Small intestine (tissue), 7 donors: ENCODE data around the gene KCNIP1. TPM values are rescaled to one million over a fixed set of nuclear protein-coding genes. Genes with fewer than 3 reads are reported as not detected.

Experiments
- DNase-seq, 2 donors: peaks; one replicate each; pipeline versions ENCODE4 v3.0.0 to v3.0.0-alpha.2; 2013
- FAIRE-seq: peaks from 2 replicates; lab custom pipeline; 2012; peaks lifted over from hg19 to GRCh38; lab: Jason Lieb, UNC
- H3K27ac ChIP-seq, 3 donors: one replicate each; pipeline ENCODE4 v1.5.1; 2013; ENCODE audit warnings: low read length in 2 of 3, mild to moderate bottlenecking in 2 of 3, control low read depth in 1 of 3, inconsistent platforms in 1 of 3, low read depth in 1 of 3, moderate library complexity in 1 of 3
- H3K27me3 ChIP-seq, 3 donors: one replicate each; pipeline ENCODE4 v1.6.1; 2013; ENCODE audit warnings: low read length in 3 of 3, inconsistent platforms in 1 of 3; ENCODE audit not compliant: control insufficient read depth in 3 of 3, insufficient read depth in 3 of 3
- H3K36me3 ChIP-seq, 3 donors: one replicate each; pipeline ENCODE4 v1.6.1; 2013; ENCODE audit warnings: low read length in 3 of 3, inconsistent platforms in 1 of 3, low read depth in 1 of 3, mild to moderate bottlenecking in 1 of 3, moderate library complexity in 1 of 3; ENCODE audit not compliant: control insufficient read depth in 3 of 3, insufficient read depth in 2 of 3
- H3K4me1 ChIP-seq, 3 donors: one replicate each; pipeline ENCODE4 v1.6.1; 2013; ENCODE audit warnings: low read length in 2 of 3, inconsistent platforms in 1 of 3, low read depth in 1 of 3, mild to moderate bottlenecking in 1 of 3, moderate library complexity in 1 of 3; ENCODE audit not compliant: control insufficient read depth in 3 of 3, insufficient read depth in 2 of 3
- H3K4me3 ChIP-seq, 3 donors: one replicate each; pipeline ENCODE4 v1.5.1; 2013; ENCODE audit warnings: low read length in 3 of 3, control low read depth in 1 of 3, inconsistent platforms in 1 of 3, low read depth in 1 of 3, mild to moderate bottlenecking in 1 of 3, moderate library complexity in 1 of 3
- H3K9me3 ChIP-seq, 2 donors: one replicate each; pipeline ENCODE4 v1.6.1; 2013; ENCODE audit warnings: low read depth in 1 of 2, low read length in 1 of 2; ENCODE audit not compliant: control insufficient read depth in 2 of 2, insufficient read depth in 1 of 2
- WGBS, 3 donors: extraction: QIAGEN DNeasy Blood & Tissue Kit; methylation state at CpG; one replicate each; pipeline ENCODE4 v1.1.7; 2013; 5-methylcytosine and 5-hydroxymethylcytosine counted together
- polyA plus RNA-seq, 4 donors: library from polyadenylated mRNA; stranded (reverse) in 3 of 4; unstranded in 1 of 4; fragments of 200-250 nt in 3 of 4; fragments of 120-200 nt in 1 of 4; gene quantifications; one replicate each; pipeline versions ENCODE4 v1.2.1 to v1.2.3, GENCODE V29; 2013
- donor health status: healthy with polysubstance abuse.
- donor health status: control.
- donor health status: control.
- donor health status: Bipolar disorder and iron deficiency.
- donor health status: healthy.

Gene KCNIP1
- polyA plus RNA-seq, 4 donors = 0.21 to 1.0 TPM; not detected in 2

- H3K27me3 ChIP-seq = peaks cover 0 to 7% (median 3%) of the 10 kb centered on the region in 3 donors
- no peak overlapping the region for H3K4me3 ChIP-seq
- FAIRE-seq (no peak), DNase-seq (no peak)
- no peaks in the 10 kb centered on the region for H3K9me3 ChIP-seq
- no peak overlapping the region for H3K27ac ChIP-seq
- no peaks in the 10 kb centered on the region for H3K4me1 ChIP-seq
- no peaks in the 10 kb centered on the region for H3K36me3 ChIP-seq
These were observed 140.7 kb downstream of the KCNIP1 start for GRCh38 chr5:170644501-170644900.

GRCh38 chr5:170648541-170648940 is 144.7 kb downstream of the KCNIP1 start:
- no peaks in the 10 kb centered on the region for H3K4me1 ChIP-seq
- FAIRE-seq = no peak
- no peak for DNase-seq
- H3K9me3 ChIP-seq = no peaks in the 10 kb centered on the region
- H3K27ac ChIP-seq = no peak overlapping the region
- no peak overlapping the region for H3K4me3 ChIP-seq
- 85 to 92% (median 89%) methylated on average over 2 of the region's 2 CpGs for WGBS, 3 donors
- no peaks in the 10 kb centered on the region for H3K36me3 ChIP-seq
- peaks cover 0 to 5% (median 2%) of the 10 kb centered on the region in 3 donors for H3K27me3 ChIP-seq

- 69 to 79% (median 79%) methylated on average over 2 of the region's 2 CpGs for WGBS, 3 donors
- DNase-seq (no peak), FAIRE-seq (no peak)
- Histone ChIP-seq H3K9me3 (no peaks in the 10 kb centered on the region), H3K27me3 (peaks cover 0 to 4% (median 0%) of the 10 kb centered on the region in 3 donors), H3K36me3 (no peaks in the 10 kb centered on the region), H3K4me3 (no peak overlapping the region), H3K27ac (no peak overlapping the region), H3K4me1 (no peaks in the 10 kb centered on the region)
These were observed 147.0 kb downstream of the KCNIP1 start for GRCh38 chr5:170650850-170651249.

GRCh38 chr5:170651604-170652277 is 147.9 kb downstream of the KCNIP1 start:
- peaks cover 0 to 4% (median 0%) of the 10 kb centered on the region in 3 donors for H3K27me3 ChIP-seq
- no peaks in the 10 kb centered on the region for H3K36me3 ChIP-seq
- DNase-seq (no peak), FAIRE-seq (no peak)
- no peaks in the 10 kb centered on the region for H3K9me3 ChIP-seq
- H3K4me1 ChIP-seq = no peaks in the 10 kb centered on the region
- 55 to 65% (median 62%) methylated on average over 11 of the region's 11 CpGs for WGBS, 3 donors
- H3K4me3 ChIP-seq = no peak overlapping the region
- H3K27ac ChIP-seq = no peak overlapping the region

- no peak overlapping the region for H3K4me3 ChIP-seq
- no peak for FAIRE-seq
- H3K36me3 ChIP-seq = no peaks in the 10 kb centered on the region
- no peaks in the 10 kb centered on the region for H3K9me3 ChIP-seq
- DNase-seq = no peak
- H3K27me3 ChIP-seq = peaks cover 0 to 4% (median 4%) of the 10 kb centered on the region in 3 donors
- 91 to 93% (median 92%) methylated on average over 4 of the region's 4 CpGs for WGBS, 3 donors
- no peak overlapping the region for H3K27ac ChIP-seq
- no peaks in the 10 kb centered on the region for H3K4me1 ChIP-seq
These were observed 151.7 kb downstream of the KCNIP1 start for GRCh38 chr5:170655476-170655875.

GRCh38 chr5:170655920-170656319 is 152.1 kb downstream of the KCNIP1 start:
- WGBS, 3 donors = 66 to 87% (median 84%) methylated on average over 4 of the region's 4 CpGs
- Histone ChIP-seq H3K27ac (no peak overlapping the region), H3K4me3 (no peak overlapping the region), H3K9me3 (no peaks in the 10 kb centered on the region), H3K4me1 (no peaks in the 10 kb centered on the region), H3K36me3 (no peaks in the 10 kb centered on the region), H3K27me3 (peaks cover 0 to 4% (median 4%) of the 10 kb centered on the region in 3 donors)
- FAIRE-seq = no peak
- no peak for DNase-seq

GRCh38 chr5:170656346-170656745 is 152.5 kb downstream of the KCNIP1 start:
- Histone ChIP-seq H3K4me3 (no peak overlapping the region), H3K27ac (no peak overlapping the region), H3K4me1 (no peaks in the 10 kb centered on the region), H3K27me3 (peaks cover 0 to 4% (median 4%) of the 10 kb centered on the region in 3 donors), H3K36me3 (no peaks in the 10 kb centered on the region), H3K9me3 (no peaks in the 10 kb centered on the region)
- 80 to 86% (median 84%) methylated on average over 4 of the region's 4 CpGs for WGBS, 3 donors
- no peak for FAIRE-seq
- DNase-seq = no peak

- Histone ChIP-seq H3K27ac (no peak overlapping the region), H3K4me3 (no peak overlapping the region), H3K4me1 (no peaks in the 10 kb centered on the region), H3K27me3 (peaks cover 0 to 4% (median 4%) of the 10 kb centered on the region in 3 donors), H3K36me3 (no peaks in the 10 kb centered on the region), H3K9me3 (no peaks in the 10 kb centered on the region)
- WGBS, 3 donors = 45 to 75% (median 48%) methylated on average over 6 of the region's 6 CpGs
- FAIRE-seq = no peak
- no peak for DNase-seq
These were observed 156.7 kb downstream of the KCNIP1 start for GRCh38 chr5:170660531-170660930.

- 81 to 86% (median 84%) methylated on average over 5 of the region's 5 CpGs for WGBS, 3 donors
- H3K36me3 ChIP-seq = no peaks in the 10 kb centered on the region
- peaks cover 0 to 4% (median 4%) of the 10 kb centered on the region in 3 donors for H3K27me3 ChIP-seq
- no peak overlapping the region for H3K27ac ChIP-seq
- FAIRE-seq (no peak), DNase-seq (no peak)
- no peak overlapping the region for H3K4me3 ChIP-seq
- no peaks in the 10 kb centered on the region for H3K4me1 ChIP-seq
- no peaks in the 10 kb centered on the region for H3K9me3 ChIP-seq
These were observed 159.1 kb downstream of the KCNIP1 start for GRCh38 chr5:170662966-170663365.
